Heart right ventricle (tissue), 16 donors: ENCODE results near the gene PSMA8. TPM values are rescaled to one million over a fixed set of nuclear protein-coding genes. Genes with fewer than 3 reads are reported as not detected.
"Not testable (repeated sequence)": the region's sequence is repeated elsewhere in the genome, so short reads cannot be mapped to it uniquely, and the experiment has no call there.

Source experiments
- ATAC-seq, 8 donors: fragments of 200-7000 bp; cut with Tn5 transposase; one replicate each; pipeline ENCODE4 v1.9.1; 2020; ENCODE audit warnings: mild to moderate bottlenecking in 8 of 8, moderate library complexity in 8 of 8, moderate number of reproducible peaks in 1 of 8
- DNase-seq, 2 donors: peaks; one replicate each; pipeline ENCODE4 v3.0.0-alpha.2; 2020
- H3K27ac ChIP-seq, 10 donors: fragments of 200-600 bp; sonication (generic) in 2 of 10; one replicate each; pipeline versions ENCODE4 v1.5.0 to v1.8.0; 2020 to 2022; ENCODE audit warnings: mild to moderate bottlenecking in 3 of 10
- H3K27me3 ChIP-seq, 7 donors: fragments of 200-600 bp; one replicate each; pipeline ENCODE4 v1.8.0; 2021 to 2022; ENCODE audit warnings: mild to moderate bottlenecking in 2 of 7
- H3K36me3 ChIP-seq, 9 donors: fragments of 200-600 bp; sonication (generic) in 1 of 9; one replicate each; pipeline versions ENCODE4 v1.5.0 to v1.8.0; 2020 to 2022; ENCODE audit warnings: mild to moderate bottlenecking in 2 of 9
- H3K4me1 ChIP-seq, 9 donors: fragments of 200-600 bp; sonication (generic) in 1 of 9; one replicate each; pipeline versions ENCODE4 v1.5.0 to v1.8.0; 2020 to 2022; ENCODE audit warnings: mild to moderate bottlenecking in 4 of 9
- H3K4me3 ChIP-seq, 10 donors: fragments of 200-600 bp; sonication (generic) in 2 of 10; one replicate each; pipeline versions ENCODE4 v1.5.0 to v1.8.0; 2020 to 2022; ENCODE audit warnings: mild to moderate bottlenecking in 7 of 10, moderate library complexity in 2 of 10
- H3K9me3 ChIP-seq, 11 donors: fragments of 200-600 bp in 10 of 11; sonication (generic) in 2 of 11; one replicate each; pipeline versions ENCODE4 v1.5.0 to v1.8.0; 2013 to 2022; ENCODE audit warnings: mild to moderate bottlenecking in 2 of 11, control low read depth in 1 of 11, moderate library complexity in 1 of 11
- CTCF ChIP-seq, 9 donors: fragments of 200-600 bp; sonication (generic) in 2 of 9; IDR thresholded peaks; one replicate each; pipeline versions ENCODE4 v1.5.0 to v1.8.0; 2021 to 2022; ENCODE audit warnings: antibody characterized with exemption in 9 of 9, mild to moderate bottlenecking in 5 of 9, moderate library complexity in 1 of 9
- WGBS, 2 donors: extraction: QIAGEN DNeasy Blood & Tissue Kit; methylation state at CpG; one replicate each; pipeline ENCODE4 v1.1.7; 2013; ENCODE audit warnings: inconsistent platforms in 1 of 2; 5-methylcytosine and 5-hydroxymethylcytosine counted together
- intact Hi-C, 10 donors: fragments of 100-400 bp; cut with DNase I; formaldehyde crosslinking; loops; one replicate each; pipeline versions ENCODE4 v1.11.1 to v1.14.2; 2022
- polyA plus RNA-seq, 2 donors: library from polyadenylated mRNA; stranded (reverse); fragments of 200-250 nt; gene quantifications; one replicate each; pipeline ENCODE4 v1.2.3, GENCODE V29; 2013
- total RNA-seq, 10 donors: library from RNA; stranded (reverse); fragmentation: NEBNext Ultra II Directional in 3 of 10; extraction: Animal tissue kit (Norgen Biotek cat#: 25700) in 3 of 10; gene quantifications; one replicate each; pipeline versions ENCODE4 v1.2.1 to v1.2.4, GENCODE V29; 2021 to 2023
- donor health status: Arrhythmogenic right ventricular cardiomyopathy.
- donor health status: ischemic (EF 13 %, LVEDD 7.1; RV severe dilation, severe dysfunction).
- donor health status: healthy with polysubstance abuse.
- donor health status: DM: no; HTN: yes; CAD: no.
- donor health status: DM: no; HTN: no; CAD: no.
- donor health status: ischemic (EF 25% LVEDD 6.9; RV normal size, moderate dysfunction).
- donor health status: ischemic (EF 25% LVEDD 5.7; RV mildly dilated, moderate dysfunction).
- donor health status: healthy.
- donor health status: DM: yes; HTN: yes; CAD: no.
- donor health status: Ischemic cardiomyopathy.
- donor health status: ischemic (EF 35%, LVEDD 5.7; RV mildly dilated, moderate dysfunction).
- donor health status: nonischemic (EF 11% LVEDD 7.7; RV severe dilation, severe dysfunction).
- donor health status: DM: yes; HTN: yes; CAD: no.
- donor health status: PGD.
- donor health status: ischemic (EF 29% LVEDD 5.4; RV normal size, mild dysfunction).
- donor health status: nonischemic (EF 23%, LVEDD 6.1; RV moderate dilation, normal function).

Gene PSMA8
- total and polyA plus RNA-seq, 12 donors: 0.38 TPM; not detected in 11

DNA sequence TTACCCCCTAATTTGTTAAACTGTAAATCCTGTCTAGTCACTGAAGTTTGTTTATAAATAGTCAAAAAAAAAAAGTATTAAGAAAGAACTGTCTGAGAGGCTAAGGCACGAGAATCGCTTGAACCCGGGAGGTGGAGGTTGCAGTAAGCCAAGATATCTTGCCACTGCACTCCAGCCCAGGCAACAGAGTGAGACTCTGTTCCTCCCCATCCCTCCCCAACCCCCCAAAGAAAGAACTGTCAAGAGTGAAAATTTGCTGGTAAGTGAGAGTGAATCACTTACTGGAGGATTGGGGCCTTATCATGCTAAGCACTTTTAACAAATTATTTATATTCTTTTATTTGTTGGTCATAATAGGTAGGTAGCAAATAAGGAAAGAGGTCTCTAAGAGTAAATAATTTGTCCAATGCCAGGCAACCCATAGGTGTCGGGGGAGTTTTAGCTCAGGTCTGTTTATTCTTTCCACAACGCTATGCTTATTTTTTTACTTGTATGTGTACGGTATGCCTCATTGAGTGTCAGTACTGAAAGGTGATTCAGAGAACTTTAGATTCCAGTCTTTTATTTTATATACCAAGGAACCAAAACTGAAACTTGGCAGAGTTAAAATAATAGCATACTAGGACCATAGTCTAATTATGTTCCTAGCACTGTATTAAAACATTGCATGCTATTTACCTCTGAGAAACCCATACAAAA is 95.0 kb downstream of the PSMA8 start:
- intact Hi-C loops: loop anchor here in 4 of 10 donors (5.0 to 10.0 kb wide), 2 partner anchors 134 to 136 kb away; partner anchors contain the start of gene SS18 (in 4 of the 4)
- ATAC-seq (no peak), DNase-seq (no peak)
- H3K4me3 ChIP-seq: no peak overlapping the region
- H3K27ac ChIP-seq: no peak overlapping the region
- TF ChIP-seq CTCF (IDR thresholded peaks at IDR 0.05): no peak
- 92% methylated on average over 6 of the region's 6 CpGs for WGBS, 2 donors
- H3K36me3 ChIP-seq: no peaks in the 10 kb centered on the region
- no peaks in the 10 kb centered on the region for H3K9me3 ChIP-seq
- peaks cover 0 to 7% (median 0%) of the 10 kb centered on the region in 7 donors for H3K27me3 ChIP-seq
- peaks cover 0 to 25% (median 9%) of the 10 kb centered on the region in 9 donors for H3K4me1 ChIP-seq

DNA sequence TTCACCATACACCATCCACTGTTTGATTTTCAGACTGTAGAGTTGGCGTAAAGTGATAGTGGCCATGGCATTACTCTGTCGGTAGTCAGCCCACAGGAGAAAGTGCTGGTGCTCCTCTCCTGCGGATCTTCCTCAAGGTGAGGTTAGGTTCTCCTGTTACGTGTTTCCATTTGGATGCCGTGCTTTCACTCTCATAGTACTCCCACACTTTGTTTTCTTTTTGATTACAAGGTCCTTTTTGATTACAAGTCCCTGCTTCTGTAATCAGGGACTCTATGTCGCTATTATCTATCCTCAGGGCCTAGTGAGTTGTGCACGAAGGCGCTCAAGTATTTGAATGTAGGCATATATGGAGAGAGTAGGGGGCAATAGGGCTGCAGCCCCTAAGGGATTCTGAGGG is 96.8 kb downstream of the PSMA8 start:
- Histone ChIP-seq H3K4me1 (peaks cover 0 to 25% (median 9%) of the 10 kb centered on the region in 9 donors), H3K9me3 (no peaks in the 10 kb centered on the region), H3K4me3 (no peak overlapping the region), H3K36me3 (no peaks in the 10 kb centered on the region), H3K27me3 (peaks cover 0 to 7% (median 0%) of the 10 kb centered on the region in 7 donors), H3K27ac (no peak overlapping the region)
- no peak for TF ChIP-seq CTCF (IDR thresholded peaks at IDR 0.05)
- intact Hi-C loops: loop anchor here in 1 of 10 donors (10.0 kb wide), 1 partner anchor 424 kb away; no protein-coding TSS in a partner anchor
- 81 to 83% methylated on average over 8 of the region's 8 CpGs for WGBS, 2 donors
- DNase-seq (no peak), ATAC-seq (no peak)

- H3K9me3 ChIP-seq: no peaks in the 10 kb centered on the region
- H3K27ac ChIP-seq: no peak overlapping the region
- WGBS, 2 donors: 63 to 65% methylated on average over 5 of the region's 5 CpGs
- ATAC-seq (no peak), DNase-seq (no peak)
- no peak overlapping the region for H3K4me3 ChIP-seq
- H3K36me3 ChIP-seq: no peaks in the 10 kb centered on the region
- no peaks in the 10 kb centered on the region for H3K27me3 ChIP-seq
- intact Hi-C loops: loop anchor here in 1 of 10 donors (10.0 kb wide), 1 partner anchor 422 kb away; no protein-coding TSS in a partner anchor
- H3K4me1 ChIP-seq: peaks cover 0 to 7% (median 0%) of the 10 kb centered on the region in 9 donors
- no peak for TF ChIP-seq CTCF (IDR thresholded peaks at IDR 0.05)
These were observed 99.5 kb downstream of the PSMA8 start for GRCh38 chr18:26233208-26233607.

GRCh38 chr18:26237363-26237762 is 103.7 kb downstream of the PSMA8 start:
- 68 to 80% methylated on average over 2 of the region's 2 CpGs for WGBS, 2 donors

GRCh38 chr18:26238718-26239117 is 105.0 kb downstream of the PSMA8 start:
- not testable (repeated sequence) for ATAC-seq
- intact Hi-C loops: loop anchor here in 1 of 10 donors (10.0 kb wide), 1 partner anchor 416 kb away; no protein-coding TSS in a partner anchor
- WGBS, 2 donors: 96% methylated on average over 4 of the region's 4 CpGs

More at GRCh38 chr18:26237363-26237762, 103.7 kb downstream of the PSMA8 start:
- not testable (repeated sequence) for H3K4me1 ChIP-seq, H3K27me3 ChIP-seq, H3K27ac ChIP-seq, DNase-seq, H3K4me3 ChIP-seq, ATAC-seq, H3K36me3 ChIP-seq
- H3K9me3 ChIP-seq: peaks cover 0 to 23% (median 0%) of the 10 kb centered on the region in 11 donors
- intact Hi-C loops: loop anchor here in 1 of 10 donors (10.0 kb wide), 1 partner anchor 417 kb away; no protein-coding TSS in a partner anchor

GRCh38 chr18:26242392-26242791 is 108.7 kb downstream of the PSMA8 start:
- peaks cover 0 to 52% (median 14%) of the 10 kb centered on the region in 11 donors for H3K9me3 ChIP-seq
- H3K36me3 ChIP-seq, intact Hi-C loops, H3K4me3 ChIP-seq, H3K27ac ChIP-seq, H3K4me1 ChIP-seq, H3K27me3 ChIP-seq, DNase-seq, ATAC-seq: not testable (repeated sequence)
- 85 to 86% methylated on average over 3 of the region's 4 CpGs for WGBS, 2 donors

More at GRCh38 chr18:26238718-26239117, 105.0 kb downstream of the PSMA8 start:
- not testable (repeated sequence) for H3K4me3 ChIP-seq, H3K36me3 ChIP-seq, H3K27ac ChIP-seq, H3K27me3 ChIP-seq, H3K4me1 ChIP-seq, DNase-seq
- peaks cover 0 to 37% (median 5%) of the 10 kb centered on the region in 11 donors for H3K9me3 ChIP-seq
